Chondrocyte (in vitro differentiated cells): ENCODE results near the gene ALPK3. TPM values are rescaled to one million over a fixed set of nuclear protein-coding genes. Genes with fewer than 3 reads are reported as not detected.
A peak's percentile ranks its signal among the peaks of the same experiment; 100 is the strongest.

Experiments
- DNase-seq: peaks from one replicate; pipeline ENCODE4 v3.0.0; 2021; ENCODE audit warnings: mixed read lengths, low spot score
- H3K27ac Mint-ChIP-seq: one replicate; pipeline ENCODE4 v1.8.0; 2021; ENCODE audit warnings: mild to moderate bottlenecking, moderate library complexity, mixed read lengths; ENCODE audit not compliant: unreplicated experiment
- H3K27me3 Mint-ChIP-seq: 2 replicates; pipeline ENCODE4 v1.8.0; 2021; ENCODE audit warnings: low read depth, mixed read lengths
- H3K36me3 Mint-ChIP-seq: 2 replicates; pipeline ENCODE4 v1.8.0; 2021; ENCODE audit warnings: low read depth, mixed read lengths
- H3K4me1 Mint-ChIP-seq: 2 replicates; pipeline ENCODE4 v1.8.0; 2021; ENCODE audit warnings: low read depth, mild to moderate bottlenecking, mixed read lengths
- H3K4me3 Mint-ChIP-seq: one replicate; pipeline ENCODE4 v1.8.0; 2021; ENCODE audit warnings: mild to moderate bottlenecking, moderate library complexity, mixed read lengths; ENCODE audit not compliant: unreplicated experiment
- H3K9me3 Mint-ChIP-seq: 2 replicates; pipeline ENCODE4 v1.8.0; 2021; ENCODE audit warnings: low read depth, mixed read lengths
- total RNA-seq: library from RNA; stranded (reverse); gene quantifications from 3 replicates; pipeline ENCODE4 v1.2.1, GENCODE V29; 2021
- TF ChIP-seq, protein P1 (sequence below): fragments of 200-600 bp; sonication (generic); IDR thresholded peaks from 2 replicates; pipeline ENCODE4 v1.5.0; 2021; ENCODE audit warnings: antibody characterized with exemption, mild to moderate bottlenecking, moderate library complexity

ALPK3 gene
- total RNA-seq, 1 donor from 2014 or later: 6.4 TPM

DNA sequence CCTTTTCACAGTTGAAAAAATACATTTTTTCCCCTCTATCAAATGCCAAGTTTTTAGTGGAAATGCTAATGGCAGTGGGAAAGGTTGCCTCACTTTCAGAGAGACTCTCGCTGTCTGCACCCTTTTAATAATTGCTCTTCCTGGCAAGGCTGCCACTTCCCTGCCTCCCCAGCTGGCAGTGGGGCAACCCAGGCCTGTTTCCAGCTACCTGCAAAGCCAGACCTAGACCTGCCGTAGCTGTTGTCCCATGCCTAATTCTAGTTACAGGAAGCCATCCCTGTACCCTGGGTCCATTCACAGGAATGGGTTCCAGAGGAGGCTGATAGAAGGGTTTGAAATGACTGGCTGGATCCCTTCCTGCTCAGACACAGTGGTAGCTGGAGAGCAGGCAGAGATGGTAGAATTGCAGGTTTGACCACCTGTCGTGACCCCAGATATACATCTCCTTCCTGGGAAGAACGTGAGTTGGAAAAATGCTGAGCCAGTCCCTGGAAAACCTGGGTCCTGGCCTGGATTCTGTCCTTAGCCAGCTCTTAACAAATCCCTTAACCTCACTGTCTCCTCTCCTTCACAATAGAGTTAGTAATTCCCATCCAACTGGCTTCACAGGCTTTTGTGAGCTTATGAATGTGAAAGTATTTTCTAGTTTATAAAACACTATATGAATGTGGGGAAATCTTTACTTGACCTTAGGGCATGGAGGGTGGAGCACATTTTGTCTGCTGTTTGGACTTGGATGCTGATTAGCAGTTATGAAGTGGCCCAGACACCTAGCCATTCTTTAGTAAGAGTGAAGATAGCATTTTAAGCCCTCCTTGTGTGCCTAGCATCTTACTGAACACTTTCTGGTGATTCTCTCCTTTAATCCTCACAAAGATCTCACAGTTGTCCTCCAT is 12.9 kb upstream of the ALPK3 start:
- Mint-ChIP-seq H3K27me3 (no peaks in the 10 kb centered on the region), H3K9me3 (no peaks in the 10 kb centered on the region), H3K4me3 (no peak overlapping the region), H3K36me3 (peaks cover 39% of the 10 kb centered on the region), H3K27ac (no peak overlapping the region), H3K4me1 (no peaks in the 10 kb centered on the region)
- TF ChIP-seq, protein P1, sequence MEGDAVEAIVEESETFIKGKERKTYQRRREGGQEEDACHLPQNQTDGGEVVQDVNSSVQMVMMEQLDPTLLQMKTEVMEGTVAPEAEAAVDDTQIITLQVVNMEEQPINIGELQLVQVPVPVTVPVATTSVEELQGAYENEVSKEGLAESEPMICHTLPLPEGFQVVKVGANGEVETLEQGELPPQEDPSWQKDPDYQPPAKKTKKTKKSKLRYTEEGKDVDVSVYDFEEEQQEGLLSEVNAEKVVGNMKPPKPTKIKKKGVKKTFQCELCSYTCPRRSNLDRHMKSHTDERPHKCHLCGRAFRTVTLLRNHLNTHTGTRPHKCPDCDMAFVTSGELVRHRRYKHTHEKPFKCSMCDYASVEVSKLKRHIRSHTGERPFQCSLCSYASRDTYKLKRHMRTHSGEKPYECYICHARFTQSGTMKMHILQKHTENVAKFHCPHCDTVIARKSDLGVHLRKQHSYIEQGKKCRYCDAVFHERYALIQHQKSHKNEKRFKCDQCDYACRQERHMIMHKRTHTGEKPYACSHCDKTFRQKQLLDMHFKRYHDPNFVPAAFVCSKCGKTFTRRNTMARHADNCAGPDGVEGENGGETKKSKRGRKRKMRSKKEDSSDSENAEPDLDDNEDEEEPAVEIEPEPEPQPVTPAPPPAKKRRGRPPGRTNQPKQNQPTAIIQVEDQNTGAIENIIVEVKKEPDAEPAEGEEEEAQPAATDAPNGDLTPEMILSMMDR: no peak
- peak; percentile 32 for DNase-seq

DNA sequence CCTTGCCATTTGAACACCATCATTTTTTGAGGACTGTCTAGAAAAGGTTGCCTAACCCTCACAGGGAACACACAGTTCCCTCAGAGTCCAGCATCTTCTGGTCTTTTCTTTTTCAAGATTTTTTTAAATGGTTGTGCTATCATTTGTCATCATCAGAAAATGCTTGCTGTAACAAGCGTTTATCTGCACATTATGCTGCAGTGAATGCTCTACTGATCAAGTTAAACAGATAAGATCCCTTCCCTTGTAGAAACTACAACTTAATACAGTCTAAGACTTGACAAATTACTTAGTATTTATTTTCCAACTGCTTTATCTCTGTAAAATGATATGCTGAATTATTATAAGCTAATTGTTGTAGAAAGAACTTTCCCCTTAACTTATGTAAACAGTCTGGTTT is 11.9 kb upstream of the ALPK3 start:
- H3K27ac Mint-ChIP-seq: no peak overlapping the region
- DNase-seq: no peak
- H3K4me3 Mint-ChIP-seq: no peak overlapping the region
- H3K9me3 Mint-ChIP-seq: no peaks in the 10 kb centered on the region
- no peaks in the 10 kb centered on the region for H3K27me3 Mint-ChIP-seq
- peaks cover 32% of the 10 kb centered on the region for H3K36me3 Mint-ChIP-seq
- no peaks in the 10 kb centered on the region for H3K4me1 Mint-ChIP-seq
- TF ChIP-seq, protein P1: no peak

DNA sequence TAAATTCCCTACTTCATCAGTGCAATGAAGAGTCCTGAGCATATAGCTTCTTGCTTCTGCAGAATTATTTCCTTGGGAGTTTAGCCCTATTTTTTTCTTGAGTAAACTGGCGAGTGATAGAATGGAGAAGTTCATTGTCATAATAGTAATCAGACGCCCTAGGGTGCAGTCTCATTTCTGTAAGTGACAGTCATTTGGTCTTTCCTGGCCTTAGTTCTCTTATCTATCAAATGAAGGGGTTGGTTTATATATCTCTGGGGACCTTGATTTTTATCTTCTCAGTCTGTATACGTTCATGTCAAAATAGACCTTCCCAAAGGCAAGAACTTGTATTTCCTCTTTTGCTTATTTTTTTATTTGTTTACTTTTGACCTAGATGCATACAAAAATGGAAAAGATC is 9.9 kb upstream of the ALPK3 start:
- Mint-ChIP-seq H3K4me3 (no peak overlapping the region), H3K36me3 (peaks cover 25% of the 10 kb centered on the region), H3K4me1 (no peaks in the 10 kb centered on the region), H3K27me3 (no peaks in the 10 kb centered on the region), H3K27ac (no peak overlapping the region), H3K9me3 (no peaks in the 10 kb centered on the region)
- TF ChIP-seq, protein P1: no peak
- no peak for DNase-seq

DNA sequence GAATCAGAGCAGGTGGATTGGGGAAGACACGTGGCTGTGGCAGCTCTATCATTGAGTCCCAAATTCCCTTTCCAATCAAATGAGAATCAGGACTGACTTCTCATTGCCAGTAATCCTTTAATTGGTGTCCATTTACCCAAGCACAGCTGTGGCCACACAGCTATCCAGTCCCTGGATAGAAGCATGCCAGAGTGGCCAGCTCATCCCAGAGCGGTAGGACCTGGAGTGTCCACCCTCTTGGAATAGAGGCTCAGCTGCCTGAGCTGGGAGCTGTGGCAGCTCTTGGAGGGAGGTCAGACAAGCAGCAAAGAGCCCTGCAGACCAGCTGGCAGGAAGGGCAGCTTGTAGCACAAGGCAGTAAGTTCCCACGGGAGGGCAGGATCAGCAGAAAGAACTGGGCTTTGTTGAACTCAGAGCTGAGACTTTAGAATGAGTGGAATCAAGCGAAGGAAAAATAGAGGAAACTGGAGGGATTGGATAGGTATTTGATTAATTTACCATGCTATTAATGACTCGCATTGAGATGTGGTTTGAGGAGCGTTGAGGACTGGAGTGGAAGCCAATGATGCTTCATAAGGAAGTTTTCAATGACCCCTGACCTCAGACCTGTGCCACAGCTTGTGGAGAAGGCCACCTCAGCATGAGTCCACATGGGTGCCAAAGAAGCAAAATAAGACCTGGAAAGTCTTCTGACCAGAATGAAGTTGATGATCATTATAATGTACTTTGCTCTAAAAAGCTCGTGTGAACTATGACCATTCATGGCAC is 6.9 kb upstream of the ALPK3 start:
- TF ChIP-seq, protein P1: no peak
- Mint-ChIP-seq H3K4me3 (no peak overlapping the region), H3K27me3 (no peaks in the 10 kb centered on the region), H3K27ac (no peak overlapping the region), H3K36me3 (peaks cover 12% of the 10 kb centered on the region), H3K9me3 (no peaks in the 10 kb centered on the region), H3K4me1 (no peaks in the 10 kb centered on the region)
- DNase-seq: peak; percentile 34

DNA sequence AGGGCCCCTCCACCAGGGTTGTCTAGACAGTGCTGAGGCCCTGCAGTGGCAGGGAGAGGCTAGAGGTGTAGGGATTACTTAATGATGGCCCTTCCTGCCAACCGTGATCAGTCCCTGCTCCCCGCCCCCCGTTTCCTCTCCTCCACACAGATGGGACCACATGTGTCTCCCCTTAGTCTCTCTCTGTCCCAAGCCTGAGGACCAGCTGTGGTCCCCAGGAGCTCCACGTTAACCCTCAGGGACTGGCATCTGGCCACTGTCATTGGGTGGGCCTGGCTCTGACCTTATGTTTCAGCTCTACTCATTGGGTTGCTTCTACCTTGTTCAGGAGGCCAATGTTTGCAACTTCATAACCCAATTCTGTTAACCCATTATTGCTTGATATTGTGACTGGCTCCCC is 6.0 kb upstream of the ALPK3 start:
- H3K36me3 Mint-ChIP-seq: peaks cover 12% of the 10 kb centered on the region

More for the DNA sequence above, 6.0 kb upstream of the ALPK3 start:
- Mint-ChIP-seq H3K4me3 (no peak overlapping the region), H3K9me3 (no peaks in the 10 kb centered on the region), H3K27me3 (no peaks in the 10 kb centered on the region), H3K27ac (no peak overlapping the region), H3K4me1 (no peaks in the 10 kb centered on the region)
- TF ChIP-seq, protein P1: no peak
- DNase-seq: peak; percentile 54
